ENCODE data around the gene LRRFIP1. TPM values are rescaled to one million over a fixed set of nuclear protein-coding genes. Genes with fewer than 3 reads are reported as not detected.

LRRFIP1 gene
- total RNA-seq, 1 donor = 49.0 TPM

GRCh38 chr2:237616373-237616733 is 11.0 kb upstream of the LRRFIP1 start:
- DNase-seq (ENCODE audit: low read depth) = no peak
- H3K4me3 ChIP-seq (ENCODE audit: low read depth, low read length) = no peak overlapping the region
- TF ChIP-seq CTCF (IDR thresholded peaks at IDR 0.05; ENCODE audit: insufficient read depth, low read length) = no peak

- no peak for TF ChIP-seq CTCF (IDR thresholded peaks at IDR 0.05; ENCODE audit: insufficient read depth, low read length)
- DNase-seq (ENCODE audit: low read depth) = peak; percentile 91
- H3K4me3 ChIP-seq (ENCODE audit: low read depth, low read length) = no peak overlapping the region
Measured at GRCh38 chr2:237616734-237617586, 10.4 kb upstream of the LRRFIP1 start.

- TF ChIP-seq CTCF (IDR thresholded peaks at IDR 0.05; ENCODE audit: insufficient read depth, low read length) = no peak
- DNase-seq (ENCODE audit: low read depth) = no peak
- no peak overlapping the region for H3K4me3 ChIP-seq (ENCODE audit: low read depth, low read length)
Measured at GRCh38 chr2:237617587-237617982, 9.8 kb upstream of the LRRFIP1 start.

- no peak for TF ChIP-seq CTCF (IDR thresholded peaks at IDR 0.05; ENCODE audit: insufficient read depth, low read length)
- DNase-seq (ENCODE audit: low read depth) = peak; percentile 76
- H3K4me3 ChIP-seq (ENCODE audit: low read depth, low read length) = no peak overlapping the region
Measured at GRCh38 chr2:237618449-237618848, 8.9 kb upstream of the LRRFIP1 start.

GRCh38 chr2:237623428-237624403 is 3.7 kb upstream of the LRRFIP1 start:
- H3K4me3 ChIP-seq (ENCODE audit: low read depth, low read length) = no peak overlapping the region
- DNase-seq (ENCODE audit: low read depth) = peak; percentile 22
- TF ChIP-seq CTCF (IDR thresholded peaks at IDR 0.05; ENCODE audit: insufficient read depth, low read length) = no peak

- H3K4me3 ChIP-seq (ENCODE audit: low read depth, low read length) = no peak overlapping the region
- DNase-seq (ENCODE audit: low read depth) = no peak
- TF ChIP-seq CTCF (IDR thresholded peaks at IDR 0.05; ENCODE audit: insufficient read depth, low read length) = no peak
Measured at GRCh38 chr2:237624565-237624964, 2.8 kb upstream of the LRRFIP1 start.

All from fibroblast of the aortic adventitia (primary cell).